GM10266 (cell line): ENCODE data around the gene TP53TG5.

Experiments used
- DNase-seq: peaks from one replicate; pipeline ENCODE4 v3.0.0; 2012; ENCODE audit errors: extremely low spot score
- TF ChIP-seq, protein P1 (sequence below): IDR thresholded peaks from 2 replicates; pipeline ENCODE4 v1.5.1; 2012; ENCODE audit warnings: mild to moderate bottlenecking, low read depth; ENCODE audit not compliant: control insufficient read depth, insufficient read depth; ENCODE audit errors: missing control alignments

TP53TG5 gene

GRCh38 chr20:45329497-45330319 lies 48.4 kb downstream of the TP53TG5 start:
- TF ChIP-seq, protein P1, sequence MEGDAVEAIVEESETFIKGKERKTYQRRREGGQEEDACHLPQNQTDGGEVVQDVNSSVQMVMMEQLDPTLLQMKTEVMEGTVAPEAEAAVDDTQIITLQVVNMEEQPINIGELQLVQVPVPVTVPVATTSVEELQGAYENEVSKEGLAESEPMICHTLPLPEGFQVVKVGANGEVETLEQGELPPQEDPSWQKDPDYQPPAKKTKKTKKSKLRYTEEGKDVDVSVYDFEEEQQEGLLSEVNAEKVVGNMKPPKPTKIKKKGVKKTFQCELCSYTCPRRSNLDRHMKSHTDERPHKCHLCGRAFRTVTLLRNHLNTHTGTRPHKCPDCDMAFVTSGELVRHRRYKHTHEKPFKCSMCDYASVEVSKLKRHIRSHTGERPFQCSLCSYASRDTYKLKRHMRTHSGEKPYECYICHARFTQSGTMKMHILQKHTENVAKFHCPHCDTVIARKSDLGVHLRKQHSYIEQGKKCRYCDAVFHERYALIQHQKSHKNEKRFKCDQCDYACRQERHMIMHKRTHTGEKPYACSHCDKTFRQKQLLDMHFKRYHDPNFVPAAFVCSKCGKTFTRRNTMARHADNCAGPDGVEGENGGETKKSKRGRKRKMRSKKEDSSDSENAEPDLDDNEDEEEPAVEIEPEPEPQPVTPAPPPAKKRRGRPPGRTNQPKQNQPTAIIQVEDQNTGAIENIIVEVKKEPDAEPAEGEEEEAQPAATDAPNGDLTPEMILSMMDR = no peak
- DNase-seq = no peak

- TF ChIP-seq, protein P1 = no peak
- no peak for DNase-seq
Measured at GRCh38 chr20:45328451-45328850, 49.7 kb downstream of the TP53TG5 start.

DNA sequence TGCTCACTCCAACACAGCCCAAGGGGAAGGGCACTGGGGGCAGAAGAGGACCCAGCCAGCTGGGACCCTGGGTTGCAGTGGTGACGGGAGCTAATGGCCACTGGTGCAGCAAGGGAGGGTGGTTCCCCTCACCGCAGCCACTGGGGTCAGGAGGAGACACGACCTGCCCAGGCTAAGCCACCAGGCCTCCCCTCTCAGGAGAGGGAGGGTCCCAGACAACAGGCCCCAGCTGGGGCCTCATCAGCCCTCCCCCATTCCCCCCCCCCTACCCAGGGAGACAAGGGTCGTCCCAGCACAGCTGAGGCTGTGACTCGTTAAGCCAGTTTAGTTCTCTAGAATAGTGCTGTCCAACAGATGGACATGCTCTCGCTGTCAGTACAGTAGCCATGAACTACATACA lies 52.8 kb downstream of the TP53TG5 start:
- TF ChIP-seq, protein P1 = no peak
- DNase-seq = no peak

DNA sequence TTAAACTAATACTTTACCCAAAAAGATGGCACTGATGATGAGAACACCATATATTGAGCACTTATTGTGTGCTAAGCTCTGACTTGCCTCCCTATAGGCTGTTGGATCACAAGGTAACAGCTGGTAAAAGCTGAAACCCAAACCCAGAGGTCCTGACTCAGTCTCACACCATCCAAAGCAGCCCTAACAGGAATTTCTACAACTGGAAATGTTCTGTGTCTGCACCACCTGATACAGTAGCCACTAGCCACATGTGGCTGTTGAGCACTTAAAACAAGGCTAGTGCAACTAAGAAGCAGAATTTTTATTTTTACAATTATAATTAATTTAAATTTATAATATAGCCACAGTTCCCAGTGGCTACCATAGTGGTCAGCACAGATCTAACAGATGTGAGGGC lies 54.4 kb downstream of the TP53TG5 start:
- TF ChIP-seq, protein P1 = no peak
- DNase-seq = no peak

DNA sequence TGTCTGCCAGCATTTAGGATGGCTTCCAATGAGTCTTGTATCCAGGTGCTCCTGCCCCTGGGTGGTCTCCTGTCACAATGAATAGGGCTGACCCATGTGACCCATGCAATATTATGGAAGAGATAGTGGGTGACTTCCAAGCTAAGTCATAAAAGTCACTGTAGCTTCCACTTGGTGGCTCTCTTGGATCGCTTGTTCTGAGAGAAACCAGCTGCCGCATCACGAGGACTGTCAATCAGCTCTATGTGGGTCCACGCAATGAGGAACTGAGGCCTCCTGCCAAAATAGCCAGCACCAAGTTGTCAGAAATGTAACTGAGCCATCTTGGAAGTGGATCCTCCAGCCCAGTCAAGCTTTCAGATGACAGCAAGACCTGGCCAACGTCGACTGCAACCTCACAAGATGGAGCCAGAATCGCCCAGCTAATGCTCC lies 55.2 kb downstream of the TP53TG5 start:
- DNase-seq = no peak
- TF ChIP-seq, protein P1 = peak; percentile 28
